HG02678 (cell line): Measurements from ENCODE around the gene KCNQ1.

Experiments used
- ATAC-seq: cut with Tn5 transposase; IDR thresholded peaks from one replicate; pipeline ENCODE4 v1.9.1; 2021; ENCODE audit warnings: mild to moderate bottlenecking, moderate library complexity; ENCODE audit not compliant: unreplicated experiment

Gene KCNQ1

GRCh38 chr11:2738551-2739431, 294.0 kb downstream of the KCNQ1 start:
- no peak for ATAC-seq

- ATAC-seq: no peak
Observed at GRCh38 chr11:2739531-2740274, 294.9 kb downstream of the KCNQ1 start.

- ATAC-seq: no peak
Observed at GRCh38 chr11:2740275-2740940, 295.6 kb downstream of the KCNQ1 start.

- ATAC-seq: no peak
Observed at GRCh38 chr11:2741006-2741376, 296.2 kb downstream of the KCNQ1 start.

GRCh38 chr11:2741377-2742131, 296.7 kb downstream of the KCNQ1 start:
- ATAC-seq: no peak

GRCh38 chr11:2742201-2742600, 297.4 kb downstream of the KCNQ1 start:
- ATAC-seq: no peak

- ATAC-seq: no peak
Observed at GRCh38 chr11:2742611-2743426, 298.0 kb downstream of the KCNQ1 start.

GRCh38 chr11:2743427-2744110, 298.8 kb downstream of the KCNQ1 start:
- ATAC-seq: no peak

- ATAC-seq: no peak
Observed at GRCh38 chr11:2744166-2744565, 299.4 kb downstream of the KCNQ1 start.

- ATAC-seq: no peak
Observed at GRCh38 chr11:2745511-2745910, 300.7 kb downstream of the KCNQ1 start.

GRCh38 chr11:2746401-2747247, 301.8 kb downstream of the KCNQ1 start:
- ATAC-seq: no peak

GRCh38 chr11:2747248-2748027, 302.6 kb downstream of the KCNQ1 start:
- ATAC-seq: no peak

- no peak for ATAC-seq
Observed at GRCh38 chr11:2748061-2748813, 303.4 kb downstream of the KCNQ1 start.

GRCh38 chr11:2748814-2749554, 304.2 kb downstream of the KCNQ1 start:
- ATAC-seq: no peak

GRCh38 chr11:2750101-2750681, 305.4 kb downstream of the KCNQ1 start:
- no peak for ATAC-seq
